Dermis microvascular lymphatic vessel endothelial cell (primary cell): Measurements from ENCODE around the gene TBX10. TPM values are rescaled to one million over a fixed set of nuclear protein-coding genes. Genes with fewer than 3 reads are reported as not detected.
"Not testable (repeated sequence)": the region's sequence is repeated elsewhere in the genome, so short reads cannot be mapped to it uniquely, and the experiment has no call there.

ENCODE experiments used
- DNase-seq, 2 donors: peaks; one replicate each; pipeline versions ENCODE4 v3.0.0 to v3.0.0-alpha.2; 2010; ENCODE audit warnings: low read depth in 2 of 2
- total RNA-seq: library from RNA; depleted of rRNA; stranded (reverse); fragments of >200 nt; gene quantifications from 2 replicates; pipeline ENCODE4 v1.2.1, GENCODE V29; 2014

Gene TBX10
- total RNA-seq, 1 donor from 2014 or later, result not detected

DNA sequence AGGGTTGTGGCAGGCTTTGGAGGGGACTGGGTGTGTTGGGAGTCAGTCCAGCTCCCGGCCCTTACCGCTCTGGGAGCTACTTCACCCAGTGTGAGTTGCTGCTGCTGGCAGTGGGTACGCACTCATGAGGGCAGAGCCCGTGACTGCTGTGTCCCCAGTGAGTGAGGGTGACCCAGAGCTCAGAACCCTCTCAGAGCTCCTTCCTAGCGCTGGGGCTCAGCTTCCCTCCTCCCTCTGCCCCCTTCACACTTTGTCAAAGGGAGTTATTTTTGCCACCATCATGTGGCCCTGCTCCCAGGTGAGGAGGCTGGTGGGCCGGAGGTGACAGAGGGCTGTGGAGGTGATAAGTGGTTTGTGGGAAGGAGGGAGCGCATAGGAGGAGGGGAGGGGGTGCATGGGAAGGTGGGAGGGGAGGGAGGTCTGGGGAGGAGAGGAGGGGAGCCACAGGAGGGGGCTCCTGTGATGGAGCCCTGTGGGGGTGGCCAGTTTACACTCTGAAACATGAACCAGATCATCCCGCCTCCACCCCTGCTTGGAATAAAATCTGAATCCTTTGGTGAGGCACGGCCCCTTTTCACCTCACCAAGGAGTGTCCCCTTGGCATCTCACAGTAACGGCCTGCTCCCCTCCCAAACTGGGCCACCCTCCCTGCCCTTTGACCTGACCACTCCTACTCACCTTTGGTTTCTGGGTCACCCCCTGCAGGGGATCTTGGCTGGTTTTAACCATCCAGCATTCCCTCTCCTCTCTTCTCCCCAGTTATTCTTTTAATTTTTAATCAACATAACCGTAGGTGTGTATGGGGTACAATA lies 22.9 kb downstream of the TBX10 start:
- no peak for DNase-seq

DNA sequence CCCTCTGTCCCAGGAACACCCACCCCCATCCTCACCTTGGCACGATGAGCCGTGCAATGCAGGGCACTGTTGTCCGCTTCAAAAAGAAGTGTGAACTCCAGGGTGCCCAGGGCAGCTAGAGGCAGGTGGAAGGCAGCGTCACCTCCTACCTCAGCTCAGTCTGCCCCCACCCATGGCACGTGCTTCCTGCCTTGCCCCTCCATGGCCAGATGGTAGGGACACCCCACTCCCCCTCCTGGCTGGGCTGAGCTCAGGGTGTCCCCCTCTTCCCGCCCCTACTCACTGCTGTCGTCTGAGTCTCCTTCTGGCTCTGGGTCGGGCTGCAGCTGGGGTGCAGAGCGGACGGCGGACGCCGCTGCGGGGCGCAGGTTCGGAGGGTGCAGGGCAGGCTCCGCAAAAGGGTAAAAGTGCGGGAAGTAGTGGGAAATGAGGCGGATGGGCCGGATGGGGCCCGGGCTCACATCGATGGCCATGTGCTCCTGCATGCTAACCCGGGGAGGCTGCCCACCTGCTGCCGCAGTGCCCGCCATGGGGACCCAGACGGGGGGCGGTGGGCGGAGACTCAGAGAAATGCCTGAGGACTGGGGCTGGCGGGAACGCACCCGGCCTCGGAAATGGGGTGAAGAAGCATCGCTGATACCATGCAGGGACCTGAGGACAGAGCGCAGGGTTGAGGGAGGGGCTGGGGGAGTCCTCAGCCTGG lies 23.7 kb downstream of the TBX10 start:
- DNase-seq, result no peak

DNA sequence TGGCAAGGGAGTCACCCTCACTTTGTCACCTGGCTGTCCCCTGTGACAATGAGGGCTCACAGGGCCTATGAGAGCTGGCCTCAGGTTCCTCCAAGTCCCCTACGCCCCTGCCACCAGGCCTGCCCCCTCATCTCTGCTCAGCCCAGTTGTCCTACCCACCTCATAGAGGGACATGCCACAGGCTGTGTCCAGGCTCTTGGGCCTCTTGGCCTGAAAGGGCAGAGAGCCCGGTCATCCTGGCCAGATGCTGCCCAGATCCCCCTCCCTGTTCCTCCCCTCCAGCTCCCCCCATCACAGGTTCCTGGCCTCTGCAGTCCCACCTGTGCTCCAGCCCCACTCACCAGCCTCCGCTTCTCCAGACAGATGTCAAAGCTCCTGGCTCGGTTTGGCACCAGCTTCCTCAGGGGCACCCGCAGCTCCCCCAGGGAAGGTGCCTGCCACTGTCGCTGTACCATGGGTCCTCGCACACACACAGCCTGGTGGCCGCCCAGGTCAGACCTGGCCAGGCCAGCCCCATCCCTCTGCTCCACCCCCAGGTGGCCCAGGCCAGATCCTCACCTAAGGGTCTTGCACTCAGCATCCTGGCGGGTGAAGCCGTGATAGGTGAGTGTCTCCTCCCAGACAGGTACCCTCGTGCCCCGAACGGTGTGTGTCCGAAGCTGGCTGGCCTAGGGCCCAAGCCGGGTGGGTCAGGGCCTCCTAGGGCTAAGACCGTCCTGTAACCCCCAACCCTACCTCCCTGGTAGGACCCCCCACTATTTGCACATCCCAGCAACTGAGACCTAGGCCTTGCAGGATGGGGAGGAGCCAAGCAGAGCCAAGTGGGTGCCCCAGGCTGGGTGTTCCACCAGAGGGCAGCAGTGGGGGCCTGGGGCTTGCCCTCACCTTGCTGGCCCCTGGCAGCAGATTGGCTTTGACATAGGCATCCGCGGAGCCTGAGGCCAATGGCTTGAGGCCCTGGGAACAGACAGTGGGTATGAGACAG lies 24.5 kb downstream of the TBX10 start:
- DNase-seq, result no peak

DNA sequence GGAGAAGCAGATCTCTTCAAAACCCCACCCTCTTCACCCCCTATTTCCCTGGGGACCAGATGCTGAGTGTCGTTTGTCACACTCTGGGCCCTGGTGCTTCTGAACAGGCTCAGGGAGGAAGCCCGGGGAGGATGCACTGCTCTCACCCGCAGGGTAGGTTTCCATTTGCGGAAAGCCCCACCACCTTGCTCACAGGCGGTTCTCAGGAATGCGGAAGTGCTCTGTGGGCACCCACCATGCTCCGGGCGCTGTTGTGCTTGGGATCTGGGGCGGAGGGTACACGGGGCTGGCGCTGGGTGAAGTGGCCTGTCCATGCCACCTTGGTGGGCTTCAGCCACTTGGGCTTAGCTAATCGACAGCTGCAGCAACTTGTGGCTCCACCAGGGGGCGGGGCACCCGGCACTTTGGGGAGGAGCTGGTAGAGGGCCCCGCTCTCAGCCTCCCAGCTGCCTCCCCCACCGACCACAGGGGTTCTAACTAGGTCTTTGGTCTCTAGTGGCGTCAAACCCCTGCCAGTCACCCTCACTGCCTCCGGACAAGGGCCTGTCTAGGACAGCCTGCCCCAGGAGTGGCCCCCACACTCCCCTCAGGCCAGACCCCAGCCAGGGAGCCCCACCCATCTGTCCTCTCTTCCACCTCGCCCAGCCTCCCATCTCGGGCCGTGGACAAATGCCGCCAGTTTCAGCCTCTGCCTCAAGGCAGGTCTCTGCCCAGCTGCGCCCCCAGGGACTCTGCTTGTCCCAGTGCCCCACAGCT lies 25.4 kb downstream of the TBX10 start:
- peak; percentile 6 to 41 for DNase-seq

DNA sequence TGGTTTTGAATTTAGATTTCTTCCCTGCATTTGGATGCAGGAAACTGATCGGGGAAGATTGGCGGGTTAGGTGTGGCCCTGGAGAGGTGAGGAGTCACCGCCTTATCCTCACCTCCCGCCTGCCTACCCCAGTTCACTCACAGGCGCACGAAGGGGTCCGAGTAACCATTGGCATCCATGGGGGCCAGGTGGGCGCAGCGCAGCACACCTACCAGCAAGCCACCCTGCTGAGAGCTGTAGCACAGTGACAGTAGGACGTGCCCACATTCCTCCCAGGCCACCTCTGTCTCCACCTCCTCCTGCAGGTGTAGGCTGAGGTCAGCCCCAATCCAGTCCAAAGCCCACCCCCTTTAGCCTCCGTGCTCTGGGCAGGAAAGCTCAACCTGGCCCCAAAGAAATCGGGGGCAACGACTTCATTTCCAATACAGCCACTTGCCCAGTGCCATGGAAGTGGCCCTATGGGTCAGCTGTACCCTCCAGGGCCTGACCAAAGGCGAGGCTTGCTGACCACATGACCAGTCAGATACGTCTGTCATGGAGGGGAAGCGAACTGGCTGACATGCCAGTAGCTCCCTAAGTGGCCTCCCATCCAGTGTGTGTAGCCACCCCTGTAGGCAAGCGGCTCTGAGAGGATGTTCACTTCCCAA lies 26.1 kb downstream of the TBX10 start:
- no peak for DNase-seq

DNA sequence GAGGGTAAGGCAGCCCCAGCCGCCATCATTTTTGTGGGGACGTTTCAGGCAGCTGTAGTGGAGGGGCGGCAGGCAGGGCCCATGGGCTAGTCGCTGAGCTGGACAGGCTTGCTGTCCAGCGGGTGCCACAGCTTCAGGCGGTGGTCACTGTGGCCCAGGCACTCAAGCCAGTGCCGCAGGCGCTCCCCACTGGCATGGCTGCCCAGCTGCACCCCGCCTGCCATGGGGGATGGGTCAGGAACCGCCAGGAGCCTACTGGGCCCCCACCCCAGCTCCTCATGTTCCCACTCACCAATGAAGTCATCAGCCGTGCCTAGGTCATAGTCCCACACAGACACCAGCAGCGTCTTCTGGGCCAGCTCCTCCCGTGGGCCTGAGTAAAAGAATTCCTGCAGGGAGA lies 26.8 kb downstream of the TBX10 start:
- DNase-seq, result no peak

DNA sequence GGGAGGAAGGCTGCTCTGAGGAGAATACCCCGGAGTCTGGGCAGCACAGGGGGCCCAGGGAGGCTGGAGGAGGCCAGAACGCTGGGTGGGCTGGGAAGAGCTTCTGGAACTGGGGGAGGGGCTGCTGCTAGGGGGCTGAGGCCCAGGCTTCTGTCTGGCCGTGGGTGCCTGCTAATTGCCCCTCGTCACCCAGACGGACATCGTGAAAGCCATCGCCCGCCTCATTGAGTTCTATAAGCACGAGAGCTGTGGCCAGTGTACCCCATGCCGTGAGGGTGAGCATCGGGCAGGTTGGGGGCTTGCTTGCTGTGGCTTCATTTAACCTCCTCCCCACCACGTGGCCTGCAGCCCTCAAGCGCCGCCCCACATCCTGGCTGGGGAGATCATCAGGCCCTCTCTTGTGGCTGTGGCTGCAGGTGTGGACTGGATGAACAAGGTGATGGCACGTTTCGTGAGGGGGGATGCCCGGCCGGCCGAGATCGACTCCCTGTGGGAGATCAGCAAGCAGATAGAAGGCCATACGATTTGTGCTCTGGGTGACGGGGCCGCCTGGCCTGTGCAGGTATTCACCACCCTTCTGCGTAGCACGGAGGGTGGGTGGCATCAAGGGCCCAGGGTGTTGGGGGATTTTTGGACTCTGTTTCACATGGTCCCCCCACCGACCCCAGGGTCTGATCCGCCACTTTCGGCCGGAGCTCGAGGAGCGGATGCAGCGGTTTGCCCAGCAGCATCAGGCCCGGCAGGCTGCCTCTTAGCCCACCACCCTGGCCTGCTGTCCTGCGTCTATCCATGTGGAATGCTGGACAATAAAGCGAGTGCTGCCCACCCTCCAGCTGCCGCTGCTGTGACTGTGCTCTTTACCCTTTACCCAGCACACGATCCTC lies 27.6 kb downstream of the TBX10 start:
- no peak for DNase-seq

DNA sequence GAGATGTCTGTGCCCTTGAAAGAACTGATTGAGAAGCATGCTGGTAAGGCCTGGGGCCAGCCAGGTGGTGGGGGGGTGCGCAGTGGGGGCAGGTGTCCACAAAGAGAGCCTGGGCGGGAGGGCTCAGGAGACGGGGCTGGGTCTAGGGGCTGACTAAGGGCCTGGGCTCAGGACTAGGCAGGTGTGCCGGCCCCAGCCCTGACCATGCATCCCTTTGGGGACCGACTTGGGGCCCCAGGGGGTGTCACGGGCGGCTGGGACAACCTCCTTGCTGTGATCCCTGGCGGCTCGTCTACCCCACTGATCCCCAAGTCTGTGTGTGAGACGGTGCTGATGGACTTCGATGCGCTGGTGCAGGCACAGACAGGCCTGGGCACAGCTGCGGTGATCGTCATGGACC lies 28.4 kb downstream of the TBX10 start:
- no peak for DNase-seq

DNA sequence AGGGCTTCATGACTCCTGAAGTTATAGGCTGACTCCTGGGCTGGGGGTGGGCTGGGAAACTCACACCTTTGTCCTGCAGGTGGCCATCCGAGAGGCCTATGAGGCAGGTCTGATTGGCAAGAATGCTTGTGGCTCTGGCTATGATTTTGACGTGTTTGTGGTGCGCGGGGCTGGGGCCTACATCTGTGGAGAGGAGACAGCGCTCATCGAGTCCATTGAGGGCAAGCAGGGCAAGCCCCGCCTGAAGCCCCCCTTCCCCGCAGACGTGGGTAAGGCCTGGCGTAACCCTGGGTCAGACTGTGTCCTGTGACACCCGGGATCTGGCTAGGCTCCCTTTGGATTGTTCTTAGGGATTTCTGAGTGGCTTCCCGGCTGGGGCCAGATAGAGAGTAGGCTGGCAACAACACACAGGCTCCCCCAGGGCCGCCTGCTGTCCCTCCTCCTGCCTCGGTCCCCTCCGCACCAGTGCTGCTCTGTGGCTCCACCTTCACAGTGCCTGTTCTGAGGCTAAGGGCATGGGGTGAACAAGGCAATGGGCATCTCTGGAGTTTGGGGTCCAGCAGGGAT lies 29.2 kb downstream of the TBX10 start:
- DNase-seq, result no peak

DNA sequence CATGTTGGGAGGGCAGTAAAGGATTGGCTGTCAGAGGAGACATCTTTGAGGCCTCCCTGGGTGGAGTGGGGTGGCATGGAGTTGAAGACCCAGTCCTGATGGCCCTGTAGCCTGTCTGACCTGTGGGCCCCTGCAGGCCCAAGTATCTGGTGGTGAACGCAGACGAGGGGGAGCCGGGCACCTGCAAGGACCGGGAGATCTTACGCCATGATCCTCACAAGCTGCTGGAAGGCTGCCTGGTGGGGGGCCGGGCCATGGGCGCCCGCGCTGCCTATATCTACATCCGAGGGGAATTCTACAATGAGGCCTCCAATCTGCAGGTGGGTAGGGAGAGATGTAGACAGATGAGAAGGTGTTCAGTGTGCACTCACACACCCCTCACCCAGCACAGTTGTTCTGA lies 30.2 kb downstream of the TBX10 start:
- no peak for DNase-seq

DNA sequence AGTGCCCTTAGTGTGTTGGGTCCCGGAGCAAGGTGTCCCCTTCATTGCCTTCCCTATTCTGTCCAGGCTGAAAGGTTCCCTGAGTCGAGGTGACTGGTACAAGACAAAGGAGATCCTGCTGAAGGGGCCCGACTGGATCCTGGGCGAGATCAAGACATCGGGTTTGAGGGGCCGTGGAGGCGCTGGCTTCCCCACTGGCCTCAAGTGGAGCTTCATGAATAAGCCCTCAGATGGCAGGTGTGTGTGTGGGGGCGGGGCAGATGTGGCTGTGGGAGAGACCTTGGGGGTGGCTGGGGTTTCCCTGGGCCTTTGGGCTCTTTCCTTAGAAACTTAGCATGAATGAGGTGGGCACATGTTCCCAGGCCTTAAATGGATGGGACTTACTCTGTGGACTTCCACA lies 31.1 kb downstream of the TBX10 start:
- no peak for DNase-seq

DNA sequence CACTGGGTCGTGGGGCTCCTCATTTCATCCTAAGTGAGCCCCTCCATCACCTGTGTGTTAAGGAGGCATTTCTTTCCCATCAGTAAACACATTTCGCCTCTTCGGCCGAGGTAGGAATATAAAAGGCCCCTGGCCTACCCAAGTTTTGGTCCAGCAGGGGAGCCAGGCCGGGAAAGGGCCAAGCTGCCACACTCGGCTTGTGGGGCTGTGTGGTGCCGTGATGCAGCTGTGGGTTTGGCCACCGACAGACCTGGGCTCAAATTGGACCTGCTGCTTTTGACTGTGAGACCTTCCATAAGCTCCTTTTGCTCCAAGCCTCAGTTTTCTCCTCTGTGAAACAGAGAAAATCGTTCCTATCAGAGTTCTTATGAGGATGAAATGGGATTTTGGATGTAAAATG lies 32.1 kb downstream of the TBX10 start:
- DNase-seq, result no peak

DNA sequence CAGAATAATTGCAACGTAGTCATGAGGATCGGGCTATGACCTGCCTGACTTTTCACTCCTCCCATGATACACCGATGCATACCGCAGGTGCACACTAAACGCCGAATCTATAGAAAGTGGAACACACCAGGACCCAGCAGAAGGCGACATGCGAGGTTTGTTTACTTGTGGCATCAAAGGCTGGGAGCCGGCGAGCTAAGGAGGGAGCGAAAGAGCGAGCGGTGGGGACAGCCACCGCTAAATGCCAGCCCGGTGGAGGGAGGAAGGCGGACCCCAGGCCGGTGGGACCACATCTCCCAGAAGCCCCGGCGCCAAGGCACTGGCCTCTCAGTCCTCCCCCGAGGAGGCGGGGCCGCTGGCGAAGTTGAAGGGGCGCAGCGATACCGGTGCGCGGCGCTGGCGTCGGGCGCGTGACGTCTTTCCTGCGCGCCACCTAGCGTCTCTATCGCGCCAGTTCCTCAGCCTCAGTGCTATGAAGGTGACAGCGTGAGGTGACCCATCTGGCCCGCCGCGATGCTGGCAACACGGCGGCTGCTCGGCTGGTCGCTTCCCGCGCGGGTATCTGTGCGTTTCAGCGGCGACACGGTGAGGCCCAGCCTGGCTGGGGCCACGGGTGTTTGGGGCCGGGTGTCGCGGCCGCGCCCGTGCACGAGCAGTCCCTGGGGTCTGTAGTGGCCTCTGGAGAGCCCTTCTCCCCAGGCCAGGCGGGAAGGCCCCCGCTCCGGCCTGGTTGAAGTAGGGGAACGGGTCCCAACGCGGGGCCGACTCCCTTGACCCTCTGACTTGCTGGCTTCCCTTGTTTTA lies 32.9 kb downstream of the TBX10 start, which contains the start of gene NDUFV1:
TSS of gene NDUFV1 (plus strand) at position 445 of the 804 bp plus-strand sequence. CDS start at position 514, 69 bp downstream.
- peak; percentile 78 to 94 for DNase-seq

DNA sequence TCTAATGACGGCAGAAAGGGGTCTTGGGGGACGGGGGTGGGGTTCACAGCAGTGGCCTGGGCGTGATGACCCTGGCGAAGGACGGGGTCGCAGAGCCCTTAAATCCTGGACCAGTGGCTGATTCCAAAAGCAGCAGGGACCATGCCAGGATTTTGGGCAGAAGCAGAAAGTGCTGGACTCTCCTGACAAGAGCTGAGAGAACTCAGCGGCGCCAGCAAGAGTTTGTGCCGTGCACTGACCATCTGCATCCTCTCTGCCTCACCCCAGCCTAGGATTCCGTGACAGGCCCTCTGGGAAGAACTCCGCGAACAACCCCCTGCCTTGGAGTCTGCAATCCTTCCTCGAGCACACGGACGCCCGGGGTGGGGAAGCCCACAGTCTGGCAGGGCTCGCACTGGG lies 33.5 kb downstream of the TBX10 start:
- DNase-seq, result no peak

DNA sequence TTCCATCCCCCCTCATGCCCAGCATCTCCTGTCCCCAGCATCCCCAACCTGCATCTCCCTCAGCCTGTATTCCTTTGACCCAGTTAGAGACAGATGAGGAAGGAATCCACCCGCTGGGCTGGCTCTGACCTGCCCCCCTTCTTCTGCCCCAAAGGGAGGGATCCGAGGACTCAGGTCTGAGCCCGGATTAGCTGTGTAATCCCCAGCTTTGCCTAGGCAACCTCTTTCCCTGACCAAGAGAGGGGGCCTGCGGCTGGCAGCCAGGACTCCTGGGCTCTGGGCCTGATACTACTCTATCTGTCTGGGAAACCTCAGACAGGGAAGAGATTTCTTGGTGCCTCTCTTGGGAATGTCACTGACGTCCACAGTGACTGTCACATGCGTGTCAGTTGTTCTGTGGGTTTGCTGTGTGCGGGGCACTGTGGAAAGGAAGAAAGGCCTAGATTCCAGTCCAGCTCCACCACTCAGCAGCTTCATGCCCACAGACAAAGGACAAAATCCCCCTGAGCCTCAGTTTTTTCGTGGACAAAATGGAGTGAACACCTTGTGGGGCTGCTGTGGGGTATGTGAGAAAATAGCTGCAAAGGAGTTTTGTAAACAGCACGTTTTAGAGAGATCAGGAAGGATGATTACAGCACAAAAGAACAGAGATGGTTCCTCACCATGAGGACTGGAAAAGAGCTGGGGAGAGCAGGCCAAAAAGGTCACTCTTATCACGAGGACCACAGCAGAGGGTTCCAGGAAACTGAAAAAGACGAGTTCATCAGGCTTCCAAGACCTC lies 34.1 kb downstream of the TBX10 start:
- no peak for DNase-seq

DNA sequence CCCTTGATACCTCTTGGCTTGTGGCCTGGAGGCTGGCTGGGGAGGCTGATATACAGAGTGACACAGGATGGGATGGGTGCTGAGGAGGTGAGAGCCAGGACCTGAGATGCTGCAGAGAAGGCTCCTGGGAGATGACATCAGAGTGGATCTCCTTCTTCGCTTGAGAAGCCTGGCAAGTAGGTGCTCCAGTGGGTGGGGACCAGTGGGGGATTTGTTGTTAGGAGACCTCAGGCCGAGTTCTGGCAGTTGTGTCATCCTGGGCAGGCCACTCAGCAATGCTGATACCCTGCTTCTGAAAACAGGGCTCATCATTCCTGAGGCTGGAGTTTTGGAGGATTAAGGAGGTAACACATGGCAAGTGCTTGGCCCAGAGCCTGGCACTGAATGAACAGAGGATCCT lies 34.7 kb downstream of the TBX10 start:
- DNase-seq, result no peak

DNA sequence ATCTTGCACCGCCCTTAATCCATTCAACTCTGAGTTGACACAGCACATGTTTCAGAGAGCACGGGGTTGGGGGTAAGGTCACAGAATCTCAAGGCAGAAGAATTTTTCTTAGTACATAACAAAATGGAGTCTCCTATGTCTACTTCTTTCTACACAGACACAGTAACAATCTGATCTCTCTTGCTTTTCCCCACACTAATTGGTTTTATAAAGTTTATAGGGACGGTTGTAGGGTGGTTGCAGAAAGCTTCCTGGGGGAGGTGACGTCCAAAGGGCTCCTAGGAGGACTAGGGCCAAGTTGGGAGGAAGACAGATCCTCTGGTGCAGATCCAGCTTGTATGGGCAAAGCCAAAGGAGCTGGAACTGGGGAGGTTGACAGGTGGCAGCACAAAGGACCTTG lies 35.4 kb downstream of the TBX10 start:
- not testable (repeated sequence) for DNase-seq

DNA sequence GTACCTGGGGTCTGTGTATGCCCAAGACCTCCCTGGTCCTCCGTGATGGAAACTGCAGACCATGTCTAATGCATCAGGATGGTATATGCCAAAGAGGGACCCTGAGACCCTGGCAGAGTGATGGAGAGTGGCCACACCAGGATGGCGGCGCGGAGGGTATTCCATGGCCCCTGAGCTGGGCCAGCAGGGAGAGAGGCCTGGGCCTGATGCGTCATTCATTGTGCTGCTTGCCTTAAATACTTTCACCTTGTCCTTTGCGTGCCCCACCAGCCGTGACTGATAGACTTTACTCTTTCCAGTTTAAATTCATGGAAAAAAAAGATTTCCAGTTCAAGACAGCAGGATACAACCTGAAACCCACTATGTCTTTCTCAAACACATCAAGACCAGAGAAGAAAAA lies 38.5 kb downstream of the TBX10 start:
- DNase-seq, result no peak
